OCI-LY3 (cell line): Measurements from ENCODE around the gene SGIP1.

Experiments used
- EZH2phosphoT487 ChIP-seq: fragments of 200-600 bp; shearing (Covaris generic); IDR thresholded peaks from 2 replicates; pipeline ENCODE4 v1.6.1; 2018; ENCODE audit warnings: antibody characterized with exemption, mixed run types, low read depth
- TF ChIP-seq, protein P1 (sequence below): fragments of 200-600, 300-600 bp; sonication (generic); IDR thresholded peaks from 2 replicates; pipeline ENCODE4 v1.5.1; 2014; ENCODE audit warnings: antibody characterized with exemption, low read length, low read depth

DNA sequence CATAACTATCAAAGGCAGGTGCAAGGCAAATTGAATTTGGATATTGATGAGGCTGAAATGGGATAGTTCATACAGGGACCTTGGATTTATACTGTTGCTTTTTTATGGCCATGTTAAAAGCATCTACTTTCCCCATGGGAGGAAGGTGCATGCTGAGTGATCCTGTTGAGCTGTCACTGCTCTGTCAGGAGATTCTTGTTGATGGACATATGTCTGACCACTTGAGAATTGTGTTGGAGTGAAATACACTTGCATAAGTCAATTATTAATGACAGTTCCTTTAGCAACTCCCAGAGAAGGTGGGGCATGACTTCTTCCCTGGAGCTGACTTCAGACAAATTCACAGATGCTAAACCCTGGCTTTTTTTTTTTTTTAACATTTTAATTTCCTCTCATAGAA lies 159.9 kb downstream of the SGIP1 start:
- TF ChIP-seq EZH2phosphoT487 = no peak
- TF ChIP-seq, protein P1, sequence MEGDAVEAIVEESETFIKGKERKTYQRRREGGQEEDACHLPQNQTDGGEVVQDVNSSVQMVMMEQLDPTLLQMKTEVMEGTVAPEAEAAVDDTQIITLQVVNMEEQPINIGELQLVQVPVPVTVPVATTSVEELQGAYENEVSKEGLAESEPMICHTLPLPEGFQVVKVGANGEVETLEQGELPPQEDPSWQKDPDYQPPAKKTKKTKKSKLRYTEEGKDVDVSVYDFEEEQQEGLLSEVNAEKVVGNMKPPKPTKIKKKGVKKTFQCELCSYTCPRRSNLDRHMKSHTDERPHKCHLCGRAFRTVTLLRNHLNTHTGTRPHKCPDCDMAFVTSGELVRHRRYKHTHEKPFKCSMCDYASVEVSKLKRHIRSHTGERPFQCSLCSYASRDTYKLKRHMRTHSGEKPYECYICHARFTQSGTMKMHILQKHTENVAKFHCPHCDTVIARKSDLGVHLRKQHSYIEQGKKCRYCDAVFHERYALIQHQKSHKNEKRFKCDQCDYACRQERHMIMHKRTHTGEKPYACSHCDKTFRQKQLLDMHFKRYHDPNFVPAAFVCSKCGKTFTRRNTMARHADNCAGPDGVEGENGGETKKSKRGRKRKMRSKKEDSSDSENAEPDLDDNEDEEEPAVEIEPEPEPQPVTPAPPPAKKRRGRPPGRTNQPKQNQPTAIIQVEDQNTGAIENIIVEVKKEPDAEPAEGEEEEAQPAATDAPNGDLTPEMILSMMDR = no peak
